ENCODE measurements around the gene CHMP4B.

Gene CHMP4B

DNA sequence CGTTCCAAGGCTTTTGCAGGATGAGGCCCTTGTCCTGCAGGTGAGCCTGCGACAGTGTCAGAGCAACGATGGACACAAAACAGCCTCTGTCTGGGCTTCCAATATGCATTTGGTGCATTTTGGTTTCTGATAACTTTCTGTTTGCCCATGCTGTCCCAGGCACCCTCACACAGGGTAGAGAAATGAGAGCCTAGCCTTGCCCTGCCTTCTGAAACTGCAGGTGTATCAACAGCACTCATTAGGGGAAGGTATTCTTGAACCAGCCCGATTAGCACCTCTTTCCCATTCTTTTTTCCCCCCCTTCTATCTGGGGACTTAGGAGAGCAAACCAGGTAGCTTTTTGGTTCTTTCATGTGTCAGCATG, 30.3 kb downstream of the CHMP4B start:
- no peak for DNase-seq

DNA sequence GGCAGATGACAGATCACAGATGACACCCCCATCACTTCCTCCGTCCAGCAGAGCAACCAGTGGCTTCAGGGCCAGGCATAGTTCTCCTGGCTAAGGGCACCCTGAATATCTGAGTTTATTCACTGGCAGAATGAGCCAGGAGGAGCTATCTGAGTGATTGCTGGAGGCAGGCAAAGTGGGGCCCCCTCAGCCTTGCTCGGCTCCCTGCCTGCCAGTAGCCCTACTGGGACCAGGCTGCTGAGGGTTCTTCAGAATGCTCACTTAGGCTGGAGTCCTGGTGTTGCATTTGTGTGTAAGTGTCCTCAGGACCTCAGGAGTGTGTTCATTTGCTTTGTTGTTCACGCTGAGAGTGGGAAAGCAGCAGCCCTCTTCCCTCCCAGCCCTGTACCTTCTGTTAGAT, 31.2 kb downstream of the CHMP4B start:
- DNase-seq, result no peak

GRCh38 chr20:33843050-33843449, 31.9 kb downstream of the CHMP4B start:
- DNase-seq, result no peak

- DNase-seq, result no peak
These were observed 32.7 kb downstream of the CHMP4B start for GRCh38 chr20:33843854-33844253.

GRCh38 chr20:33846291-33846935, 35.3 kb downstream of the CHMP4B start:
- DNase-seq, result no peak

- DNase-seq, result no peak
These were observed 35.9 kb downstream of the CHMP4B start for GRCh38 chr20:33847006-33847405.

DNA sequence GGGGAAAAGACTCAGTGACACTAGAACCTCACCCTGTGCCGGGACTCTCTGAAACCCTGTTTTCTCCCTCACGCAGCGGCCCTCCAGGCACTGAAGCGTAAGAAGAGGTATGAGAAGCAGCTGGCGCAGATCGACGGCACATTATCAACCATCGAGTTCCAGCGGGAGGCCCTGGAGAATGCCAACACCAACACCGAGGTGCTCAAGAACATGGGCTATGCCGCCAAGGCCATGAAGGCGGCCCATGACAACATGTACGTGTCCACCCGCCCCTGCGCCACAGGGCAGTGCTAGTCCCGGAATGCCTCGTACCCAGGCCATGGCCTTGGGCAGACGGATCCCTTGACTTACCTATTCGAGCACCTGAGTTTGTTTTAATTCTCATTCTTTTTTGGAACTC, 37.2 kb downstream of the CHMP4B start:
- no peak for DNase-seq

DNA sequence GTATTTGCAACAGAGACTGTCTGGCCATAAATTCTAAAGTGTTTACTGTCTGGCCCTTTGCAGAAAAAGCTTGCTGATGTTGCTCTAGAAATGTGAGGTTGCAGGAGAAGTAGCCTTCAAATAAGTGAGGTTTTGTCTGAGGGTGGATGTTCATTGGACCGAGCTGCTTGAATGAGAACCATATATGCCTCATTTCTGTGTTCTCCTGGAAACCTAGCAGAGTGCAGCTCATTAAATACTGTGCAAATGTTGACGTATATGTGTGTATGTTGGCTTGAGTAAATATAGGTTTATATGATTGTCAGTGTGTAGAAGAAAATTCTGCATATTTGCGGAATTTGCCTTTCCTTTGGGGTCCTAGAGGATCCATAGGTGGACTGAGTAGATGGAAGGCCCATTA, 39.0 kb downstream of the CHMP4B start:
- no peak for DNase-seq

GRCh38 chr20:33851842-33852466, 40.8 kb downstream of the CHMP4B start:
- DNase-seq, result no peak

- no peak for DNase-seq
These were observed 41.7 kb downstream of the CHMP4B start for GRCh38 chr20:33852626-33853506.

- DNase-seq, result no peak
These were observed 42.3 kb downstream of the CHMP4B start for GRCh38 chr20:33853507-33853813.

- no peak for DNase-seq
These were observed 46.8 kb downstream of the CHMP4B start for GRCh38 chr20:33857722-33858563.

DNA sequence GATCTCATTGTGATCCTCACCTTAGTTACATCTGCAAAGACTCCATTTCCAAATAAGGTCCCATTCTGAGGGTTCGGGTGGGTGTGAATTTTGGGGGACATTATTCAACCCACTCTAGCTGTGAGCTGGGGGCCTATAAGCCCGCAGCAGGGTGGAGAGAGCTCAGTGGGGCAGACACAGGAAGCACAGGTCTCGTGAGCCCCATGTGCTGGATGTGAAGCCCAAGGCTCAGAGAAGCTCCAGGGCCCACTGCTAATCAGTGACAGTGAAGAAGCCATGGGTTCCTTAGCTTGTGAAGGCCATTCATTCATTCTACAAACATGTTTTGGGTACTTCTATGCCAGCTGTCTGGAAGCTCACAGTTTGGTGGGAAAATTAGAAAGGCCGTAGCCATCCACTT, 47.5 kb downstream of the CHMP4B start:
- no peak for DNase-seq

DNA sequence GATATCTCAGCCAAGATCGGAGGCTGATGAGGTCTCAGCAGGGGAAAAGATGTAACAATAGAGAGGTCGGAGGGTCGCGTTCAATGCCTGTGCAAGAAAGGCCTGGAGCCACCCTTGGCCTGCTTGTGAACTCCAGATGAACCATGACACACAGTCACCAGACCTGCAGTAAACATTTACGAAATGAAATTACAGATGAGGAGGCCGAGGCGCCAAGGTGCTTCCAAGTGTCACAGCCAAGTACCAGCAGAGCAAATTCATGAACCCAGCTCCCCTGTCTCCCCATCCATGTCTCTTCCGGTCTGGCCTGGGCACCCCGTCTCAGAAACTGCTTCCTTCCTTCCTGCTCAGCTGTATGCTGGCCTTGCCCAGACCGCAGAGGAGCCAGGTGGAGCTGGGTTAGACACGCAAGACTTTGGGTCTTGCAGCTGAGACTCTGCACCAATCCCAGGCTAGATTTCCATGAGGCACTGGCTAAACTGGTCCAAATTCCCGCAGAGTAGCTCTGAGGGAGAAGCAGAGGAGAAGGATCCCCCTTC, 48.1 kb downstream of the CHMP4B start:
- DNase-seq, result no peak

DNA sequence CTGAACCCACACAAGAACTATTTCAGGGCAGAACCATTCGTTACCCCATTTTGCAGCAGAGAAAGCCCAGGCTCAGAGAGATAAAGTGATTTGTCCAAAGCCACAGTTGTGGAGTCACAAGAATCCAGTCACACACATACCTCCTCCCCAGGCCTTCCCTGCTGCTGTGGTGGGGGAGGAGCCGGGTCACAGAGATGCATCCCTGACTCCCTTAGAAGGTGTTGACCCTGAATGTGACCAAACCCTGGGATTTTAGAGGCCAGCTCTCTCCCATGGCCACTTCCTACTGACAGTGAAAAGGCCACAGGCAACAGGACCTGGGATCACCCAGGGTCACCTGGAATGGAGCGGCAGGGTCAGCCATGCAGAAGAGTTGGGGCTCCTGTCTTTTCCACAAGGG, 48.6 kb downstream of the CHMP4B start:
- no peak for DNase-seq

DNA sequence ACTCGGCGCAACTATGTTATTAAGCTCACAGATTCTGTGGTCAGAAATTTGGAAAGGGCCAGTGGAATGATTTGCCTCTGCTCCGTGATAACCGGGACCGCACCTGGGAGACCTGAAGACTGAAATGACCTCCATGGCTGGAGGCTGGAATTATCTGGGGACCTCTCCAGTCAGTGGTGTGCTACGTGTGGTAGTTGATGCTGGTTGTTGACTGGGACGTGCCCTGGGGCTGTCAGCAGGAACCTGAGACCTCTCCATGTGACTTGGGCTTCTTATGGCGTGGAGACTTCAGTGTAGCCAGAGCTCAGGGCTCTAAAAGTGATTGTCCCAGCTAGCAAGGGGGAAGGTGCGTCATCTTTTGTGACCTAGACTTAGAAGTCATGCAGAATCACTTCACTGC, 50.3 kb downstream of the CHMP4B start:
- DNase-seq, result no peak

DNA sequence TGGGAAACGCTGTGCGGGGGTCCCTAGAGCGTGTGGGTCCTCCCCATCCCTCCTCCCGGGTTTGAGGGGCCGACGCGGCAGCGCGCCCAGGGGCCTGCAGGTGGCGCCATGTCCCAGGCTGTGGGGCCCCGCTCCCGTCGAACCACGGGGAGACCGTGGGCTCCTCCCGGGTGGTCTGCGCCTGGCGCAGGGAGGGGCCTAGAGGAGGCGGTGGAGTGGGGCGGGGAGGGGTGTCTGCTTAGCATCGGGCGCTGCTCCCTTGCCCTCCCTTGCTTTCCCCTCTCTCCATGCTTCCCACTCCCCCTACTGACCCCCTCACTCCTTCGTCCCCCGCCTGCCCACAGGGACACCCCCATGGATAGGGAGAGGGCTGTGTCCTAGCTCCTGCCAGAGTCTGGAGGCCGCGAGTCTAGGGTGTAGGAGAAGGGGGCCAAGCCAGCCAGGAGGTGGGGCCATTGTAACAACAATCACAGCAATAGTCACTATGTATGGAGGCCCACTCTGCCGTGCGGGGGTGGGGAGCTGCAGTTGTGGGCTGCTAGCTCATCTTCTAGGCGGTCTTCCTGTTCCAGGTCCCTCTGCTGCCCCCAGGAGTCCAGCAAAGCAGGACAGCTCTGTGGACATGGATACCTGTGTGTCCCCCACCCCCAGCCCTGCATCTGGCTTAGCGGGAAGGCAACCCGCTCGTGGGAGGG, 51.7 kb downstream of the CHMP4B start:
- DNase-seq, result no peak

GRCh38 chr20:33863440-33864323, 52.5 kb downstream of the CHMP4B start:
- DNase-seq, result no peak

DNA sequence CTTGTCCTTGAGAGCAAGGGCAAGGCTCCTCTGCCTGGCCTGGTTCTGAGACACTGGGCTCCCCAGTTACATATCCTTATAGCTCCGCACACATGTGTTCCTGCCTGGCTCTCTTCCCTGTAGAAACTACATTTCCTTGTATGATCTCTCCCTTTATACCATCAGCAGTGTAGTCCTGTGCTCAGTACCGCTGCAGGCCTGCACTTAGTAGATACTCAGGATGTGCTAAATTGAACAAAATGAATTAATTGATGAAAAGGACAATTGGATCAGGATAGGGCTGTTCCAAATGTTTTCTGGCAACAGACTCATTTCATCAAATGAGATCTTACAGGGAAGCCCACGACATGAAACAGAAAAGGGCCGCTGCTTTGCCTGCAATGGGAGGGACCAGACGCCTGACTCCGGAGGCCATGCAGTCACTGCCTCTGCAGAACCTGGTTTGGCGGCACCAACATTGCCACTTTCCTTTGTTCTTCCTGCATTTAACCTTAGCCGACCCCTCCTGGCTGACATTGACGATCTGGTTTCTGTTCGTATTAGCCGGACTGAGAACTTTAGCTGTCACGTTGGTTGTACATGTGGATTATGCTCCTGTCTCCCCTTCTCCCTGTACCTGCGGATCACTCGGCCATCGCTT, 53.3 kb downstream of the CHMP4B start:
- DNase-seq, result no peak

- DNase-seq, result no peak
These were observed 54.7 kb downstream of the CHMP4B start for GRCh38 chr20:33865761-33866370.
